ENCODE measurements around the gene TAF9B.
"Not testable (repeated sequence)": the region's sequence is repeated elsewhere in the genome, so short reads cannot be mapped to it uniquely, and the experiment has no call there.

The TAF9B gene

GRCh38 chrX:78103623-78104446 lies 35.6 kb downstream of the TAF9B start, which contains the start of gene PGK1:
Gene PGK1 (plus strand): TSS chrX:78104248. CDS start chrX:78104341, 93 bp downstream.
- H3K4me3 Mint-ChIP-seq, result peak within 1 kb of the TSS; percentile 88
- H3K27me3 Mint-ChIP-seq, result peaks cover 38% of the 10 kb centered on the region
- DNase-seq, result peak; percentile 91
- peaks cover 38% of the 10 kb centered on the region for H3K4me1 Mint-ChIP-seq (ENCODE audit: low read depth)
- H3K36me3 Mint-ChIP-seq (ENCODE audit: low read depth), result peaks cover 47% of the 10 kb centered on the region
- H3K9me3 Mint-ChIP-seq, result peaks cover 6% of the 10 kb centered on the region
- H3K27ac Mint-ChIP-seq, result peak within 1 kb of the TSS; percentile 90

DNA sequence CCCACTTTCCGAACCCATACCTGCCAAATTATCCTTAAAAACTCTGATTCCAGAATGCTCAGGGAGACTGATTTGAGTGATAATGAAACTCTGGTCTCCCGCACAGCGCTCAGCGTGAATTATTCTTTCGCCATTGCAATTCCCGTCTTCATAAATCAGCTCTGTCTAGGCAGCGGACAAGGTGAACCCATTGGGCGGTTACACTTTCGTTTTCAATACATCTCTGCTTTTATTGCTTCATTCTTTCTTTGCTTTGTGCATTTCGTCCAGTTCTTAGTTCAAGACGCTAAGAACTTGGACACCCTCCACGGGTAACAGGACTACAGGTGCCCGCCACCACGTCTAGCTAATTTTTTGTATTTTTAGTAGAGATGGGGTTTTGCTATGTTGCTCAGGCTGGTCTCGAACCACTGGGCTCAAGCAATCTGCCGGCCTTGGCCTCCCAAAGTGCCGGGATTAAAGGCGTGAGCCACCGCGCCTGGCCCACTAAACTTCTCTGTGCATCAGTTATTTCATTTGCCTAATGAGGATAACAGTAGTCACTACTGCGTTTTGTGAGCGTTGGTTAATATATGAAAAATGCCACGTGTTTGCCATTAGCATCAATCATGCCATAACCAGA lies 36.3 kb downstream of the TAF9B start:
- peaks cover 40% of the 10 kb centered on the region for H3K27me3 Mint-ChIP-seq
- H3K27ac Mint-ChIP-seq, result peak overlapping the region; percentile 90
- peaks cover 40% of the 10 kb centered on the region for H3K36me3 Mint-ChIP-seq (ENCODE audit: low read depth)
- peak overlapping the region; percentile 88 for H3K4me3 Mint-ChIP-seq
- H3K4me1 Mint-ChIP-seq (ENCODE audit: low read depth), result peaks cover 31% of the 10 kb centered on the region
- H3K9me3 Mint-ChIP-seq, result peaks cover 6% of the 10 kb centered on the region
- no peak for DNase-seq

DNA sequence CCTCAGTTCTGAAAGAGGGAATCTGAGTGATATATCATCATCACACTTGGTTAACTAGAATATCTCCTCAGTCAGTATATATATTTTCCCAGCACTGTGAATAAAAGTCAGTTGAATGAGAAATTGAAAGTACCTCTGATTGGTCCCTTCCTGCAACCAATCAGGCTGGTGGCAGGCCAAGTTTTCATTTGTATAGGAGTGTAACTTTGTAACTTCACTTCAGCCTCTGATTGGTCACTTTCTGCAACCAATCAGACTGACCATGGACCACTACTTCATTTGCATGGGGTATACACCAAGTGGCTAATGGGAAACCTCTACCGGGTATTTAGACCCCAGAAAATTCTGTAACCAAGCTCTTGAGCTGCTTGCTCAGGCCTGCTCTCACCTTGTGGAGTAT lies 37.4 kb downstream of the TAF9B start:
- no peak for DNase-seq
- Mint-ChIP-seq H3K27ac (no peak overlapping the region), H3K36me3 (ENCODE audit: low read depth) (peaks cover 30% of the 10 kb centered on the region), H3K27me3 (peaks cover 39% of the 10 kb centered on the region), H3K4me1 (ENCODE audit: low read depth) (peaks cover 20% of the 10 kb centered on the region), H3K4me3 (no peak overlapping the region), H3K9me3 (peaks cover 6% of the 10 kb centered on the region)

DNA sequence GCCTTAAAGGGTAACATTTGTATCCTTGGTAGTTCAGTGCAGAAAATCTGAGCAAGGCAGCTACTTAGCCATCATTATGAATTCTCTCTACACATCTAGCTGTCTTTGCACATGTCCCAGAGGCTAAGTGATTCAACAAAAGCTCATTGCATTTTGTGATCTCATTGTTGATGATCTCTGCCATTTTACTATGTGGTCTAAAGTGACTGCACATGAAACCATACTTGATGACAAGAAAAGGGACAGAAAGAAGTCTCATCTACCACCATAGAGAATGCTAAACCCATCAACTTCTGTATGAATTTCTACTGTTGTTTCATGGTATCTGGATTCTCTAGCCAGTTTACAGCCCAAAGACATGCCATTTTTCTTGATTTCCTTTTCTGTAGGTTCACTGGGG lies 41.3 kb downstream of the TAF9B start:
- Mint-ChIP-seq H3K27ac (no peak overlapping the region), H3K27me3 (peaks cover 42% of the 10 kb centered on the region), H3K36me3 (ENCODE audit: low read depth) (no peaks in the 10 kb centered on the region), H3K4me1 (ENCODE audit: low read depth) (peaks cover 15% of the 10 kb centered on the region), H3K4me3 (no peak overlapping the region), H3K9me3 (peaks cover 5% of the 10 kb centered on the region)
- DNase-seq, result no peak

GRCh38 chrX:78092296-78092695 lies 47.2 kb downstream of the TAF9B start:
- H3K4me3 Mint-ChIP-seq, result no peak overlapping the region
- DNase-seq, result no peak
- H3K27me3 Mint-ChIP-seq, result peaks cover 25% of the 10 kb centered on the region
- no peak overlapping the region for H3K27ac Mint-ChIP-seq
- H3K9me3 Mint-ChIP-seq, result no peaks in the 10 kb centered on the region
- peaks cover 3% of the 10 kb centered on the region for H3K4me1 Mint-ChIP-seq (ENCODE audit: low read depth)
- H3K36me3 Mint-ChIP-seq (ENCODE audit: low read depth), result no peaks in the 10 kb centered on the region

DNA sequence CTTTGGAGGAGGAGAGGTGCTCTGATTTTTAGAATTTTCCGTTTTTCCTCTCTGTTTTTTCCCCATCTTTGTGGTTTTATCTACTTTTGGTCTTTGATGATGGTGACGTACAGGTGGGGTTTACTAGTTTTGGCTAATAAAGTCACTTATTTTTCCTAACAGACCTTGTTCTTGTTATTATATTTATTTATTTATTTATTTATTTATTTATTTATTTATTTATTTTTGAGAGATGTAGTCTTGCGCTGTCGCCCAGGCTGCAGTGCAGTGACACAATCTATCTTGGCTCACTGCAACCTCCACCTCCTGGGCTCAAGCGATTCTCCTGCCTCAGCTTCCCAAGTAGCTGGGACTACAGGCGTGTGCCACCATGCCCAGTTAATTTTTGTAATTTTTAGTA lies 58.0 kb downstream of the TAF9B start:
- H3K9me3 Mint-ChIP-seq; DNase-seq; H3K4me1 Mint-ChIP-seq (ENCODE audit: low read depth); H3K36me3 Mint-ChIP-seq (ENCODE audit: low read depth); H3K4me3 Mint-ChIP-seq; H3K27ac Mint-ChIP-seq: not testable (repeated sequence)
- H3K27me3 Mint-ChIP-seq, result peaks cover 13% of the 10 kb centered on the region
